Loucy (cell line): ENCODE data around the gene GPR139.

Experiments
- H2AFZ ChIP-seq: fragments of 200-600 bp; sonication (generic); 2 replicates; pipeline ENCODE4 v1.6.0; 2016; ENCODE audit warnings: antibody characterized with exemption, mild to moderate bottlenecking, low read length, moderate library complexity
- H3F3A ChIP-seq: fragments of 200-600 bp; 2 replicates; pipeline ENCODE4 v1.6.0; 2016; ENCODE audit warnings: antibody characterized with exemption, low read depth, mild to moderate bottlenecking
- H3K27me3 ChIP-seq: fragments of 200-600 bp; sonication (generic); 2 replicates; pipeline ENCODE4 v1.6.1; 2014; ENCODE audit warnings: low read length, mild to moderate bottlenecking; ENCODE audit not compliant: insufficient read depth, poor library complexity, severe bottlenecking
- H3K36me3 ChIP-seq: fragments of 200-600 bp; sonication (generic); 2 replicates; pipeline ENCODE4 v1.6.1; 2016; ENCODE audit warnings: low read length; ENCODE audit not compliant: insufficient read depth
- H3K4me1 ChIP-seq: fragments of 200-600 bp; sonication (generic); 2 replicates; pipeline ENCODE4 v1.5.1; 2014; ENCODE audit warnings: low read length, mild to moderate bottlenecking; ENCODE audit not compliant: insufficient read depth, poor library complexity, severe bottlenecking
- H3K4me2 ChIP-seq: fragments of 200-600 bp; sonication (generic); 2 replicates; pipeline ENCODE4 v1.6.0; 2014; ENCODE audit warnings: antibody characterized with exemption, low read length, low read depth, mild to moderate bottlenecking; ENCODE audit not compliant: poor library complexity, severe bottlenecking
- H3K4me3 ChIP-seq: fragments of 200-600 bp; sonication (generic); 2 replicates; pipeline ENCODE4 v1.5.1; 2014; ENCODE audit warnings: low read length, mild to moderate bottlenecking, mixed read lengths; ENCODE audit not compliant: poor library complexity, severe bottlenecking
- H3K79me2 ChIP-seq: fragments of 200-600 bp; sonication (generic); 2 replicates; pipeline ENCODE4 v1.6.1; 2014; ENCODE audit warnings: low read length; ENCODE audit not compliant: insufficient read depth
- H3K9ac ChIP-seq: fragments of 200-600 bp; sonication (generic); 2 replicates; pipeline ENCODE4 v1.6.0; 2014; ENCODE audit warnings: mild to moderate bottlenecking, low read depth, low read length, moderate library complexity; ENCODE audit not compliant: poor library complexity, severe bottlenecking
- H3K9me2 ChIP-seq: fragments of 200-600 bp; sonication (generic); replicated peaks from 2 replicates; pipeline ENCODE4 v1.6.1; 2016; ENCODE audit warnings: low read depth, low read length, mixed read lengths
- H3K9me3 ChIP-seq: fragments of 200-600 bp; sonication (generic); 2 replicates; pipeline ENCODE4 v1.6.1; 2014; ENCODE audit warnings: mild to moderate bottlenecking, antibody characterized with exemption, low read length, low read depth; ENCODE audit not compliant: insufficient read depth
- H4K20me1 ChIP-seq: fragments of 200-600 bp; sonication (generic); 2 replicates; pipeline ENCODE4 v1.6.0; 2014; ENCODE audit warnings: antibody characterized with exemption, low read length, mild to moderate bottlenecking; ENCODE audit not compliant: insufficient read depth, poor library complexity, severe bottlenecking
- EZH2phosphoT487 ChIP-seq: fragments of 200-600 bp; IDR thresholded peaks from 2 replicates; pipeline ENCODE4 v1.6.1; 2018; ENCODE audit warnings: antibody characterized with exemption, mild to moderate bottlenecking, moderate library complexity, borderline replicate concordance
- TF ChIP-seq, protein P1 (sequence below): fragments of 200-600 bp; sonication (generic); conservative IDR thresholded peaks from 2 replicates; pipeline ENCODE4 v1.5.1; 2014; ENCODE audit warnings: mild to moderate bottlenecking, antibody characterized with exemption, low read length

GPR139 gene

GRCh38 chr16:20111143-20111542 lies 37.5 kb upstream of the GPR139 start:
- Histone ChIP-seq H2AFZ (no peak overlapping the region), H3K9me3 (no peaks in the 10 kb centered on the region), H3K4me3 (no peak overlapping the region), H3F3A (no peaks in the 10 kb centered on the region), H3K36me3 (no peaks in the 10 kb centered on the region), H3K9me2 (no peaks in the 10 kb centered on the region), H3K9ac (no peak overlapping the region), H4K20me1 (no peaks in the 10 kb centered on the region), H3K27me3 (no peaks in the 10 kb centered on the region), H3K79me2 (no peaks in the 10 kb centered on the region), H3K4me2 (no peak overlapping the region), H3K4me1 (no peaks in the 10 kb centered on the region)
- TF ChIP-seq, protein P1, sequence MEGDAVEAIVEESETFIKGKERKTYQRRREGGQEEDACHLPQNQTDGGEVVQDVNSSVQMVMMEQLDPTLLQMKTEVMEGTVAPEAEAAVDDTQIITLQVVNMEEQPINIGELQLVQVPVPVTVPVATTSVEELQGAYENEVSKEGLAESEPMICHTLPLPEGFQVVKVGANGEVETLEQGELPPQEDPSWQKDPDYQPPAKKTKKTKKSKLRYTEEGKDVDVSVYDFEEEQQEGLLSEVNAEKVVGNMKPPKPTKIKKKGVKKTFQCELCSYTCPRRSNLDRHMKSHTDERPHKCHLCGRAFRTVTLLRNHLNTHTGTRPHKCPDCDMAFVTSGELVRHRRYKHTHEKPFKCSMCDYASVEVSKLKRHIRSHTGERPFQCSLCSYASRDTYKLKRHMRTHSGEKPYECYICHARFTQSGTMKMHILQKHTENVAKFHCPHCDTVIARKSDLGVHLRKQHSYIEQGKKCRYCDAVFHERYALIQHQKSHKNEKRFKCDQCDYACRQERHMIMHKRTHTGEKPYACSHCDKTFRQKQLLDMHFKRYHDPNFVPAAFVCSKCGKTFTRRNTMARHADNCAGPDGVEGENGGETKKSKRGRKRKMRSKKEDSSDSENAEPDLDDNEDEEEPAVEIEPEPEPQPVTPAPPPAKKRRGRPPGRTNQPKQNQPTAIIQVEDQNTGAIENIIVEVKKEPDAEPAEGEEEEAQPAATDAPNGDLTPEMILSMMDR, result no peak
- TF ChIP-seq EZH2phosphoT487, result no peak

GRCh38 chr16:20107083-20107482 lies 33.4 kb upstream of the GPR139 start:
- Histone ChIP-seq H3K4me1 (no peaks in the 10 kb centered on the region), H3K9ac (no peak overlapping the region), H3K36me3 (no peaks in the 10 kb centered on the region), H4K20me1 (no peaks in the 10 kb centered on the region), H3K9me2 (no peaks in the 10 kb centered on the region), H3K4me3 (no peak overlapping the region), H3K9me3 (no peaks in the 10 kb centered on the region), H3K4me2 (no peak overlapping the region), H3F3A (no peaks in the 10 kb centered on the region), H2AFZ (no peak overlapping the region), H3K79me2 (no peaks in the 10 kb centered on the region), H3K27me3 (no peaks in the 10 kb centered on the region)
- no peak for TF ChIP-seq EZH2phosphoT487
- TF ChIP-seq, protein P1, result no peak

GRCh38 chr16:20104563-20105183 lies 31.0 kb upstream of the GPR139 start:
- H3K9me3 ChIP-seq, result no peaks in the 10 kb centered on the region; the same call in 1 of the 2 replicates
- H3K4me3 ChIP-seq, result no peak overlapping the region
- H3K27me3 ChIP-seq, result no peaks in the 10 kb centered on the region
- H3K9me2 ChIP-seq, result no peaks in the 10 kb centered on the region
- no peaks in the 10 kb centered on the region for H3K4me1 ChIP-seq
- H4K20me1 ChIP-seq, result no peaks in the 10 kb centered on the region
- H3K79me2 ChIP-seq, result no peaks in the 10 kb centered on the region
- no peak overlapping the region for H2AFZ ChIP-seq
- H3K9ac ChIP-seq, result no peak overlapping the region
- no peaks in the 10 kb centered on the region for H3F3A ChIP-seq
- no peak overlapping the region for H3K4me2 ChIP-seq
- TF ChIP-seq, protein P1, result no peak
- TF ChIP-seq EZH2phosphoT487, result no peak
- H3K36me3 ChIP-seq, result no peaks in the 10 kb centered on the region
